Mucosa of stomach (tissue), 1 donor: ENCODE results near the gene DENND1A.

Experiments
- H3K27me3 ChIP-seq: one replicate; pipeline ENCODE4 v1.7.0; 2013; ENCODE audit warnings: mild to moderate bottlenecking, low read length; ENCODE audit not compliant: control insufficient read depth, insufficient read depth
- H3K36me3 ChIP-seq: one replicate; pipeline ENCODE4 v1.7.0; 2013; ENCODE audit warnings: low read length; ENCODE audit not compliant: control insufficient read depth, insufficient read depth
- H3K4me1 ChIP-seq: one replicate; pipeline ENCODE4 v1.7.0; 2013; ENCODE audit warnings: mild to moderate bottlenecking, low read length; ENCODE audit not compliant: control insufficient read depth, insufficient read depth
- H3K4me3 ChIP-seq: one replicate; pipeline ENCODE4 v1.7.0; 2013; ENCODE audit warnings: low read length
- H3K9ac ChIP-seq: one replicate; pipeline ENCODE4 v1.7.0; 2013; ENCODE audit warnings: mild to moderate bottlenecking, low read length, moderate library complexity
- H3K9me3 ChIP-seq: one replicate; pipeline ENCODE4 v1.7.0; 2013; ENCODE audit warnings: mild to moderate bottlenecking, low read length, moderate library complexity; ENCODE audit not compliant: control insufficient read depth
- donor health status: Pancreatic carcinoma.

The DENND1A gene

GRCh38 chr9:123597048-123597447 lies 332.9 kb downstream of the DENND1A start:
- no peaks in the 10 kb centered on the region for H3K9me3 ChIP-seq
- H3K9ac ChIP-seq, result no peak overlapping the region
- no peak overlapping the region for H3K4me3 ChIP-seq
- no peaks in the 10 kb centered on the region for H3K36me3 ChIP-seq
- no peaks in the 10 kb centered on the region for H3K4me1 ChIP-seq
- no peaks in the 10 kb centered on the region for H3K27me3 ChIP-seq

- Histone ChIP-seq H3K4me3 (no peak overlapping the region), H3K9me3 (no peaks in the 10 kb centered on the region), H3K4me1 (no peaks in the 10 kb centered on the region), H3K9ac (no peak overlapping the region), H3K36me3 (no peaks in the 10 kb centered on the region), H3K27me3 (no peaks in the 10 kb centered on the region)
These were observed 338.6 kb downstream of the DENND1A start for GRCh38 chr9:123591283-123591682.

GRCh38 chr9:123590499-123590898 lies 339.4 kb downstream of the DENND1A start:
- no peak overlapping the region for H3K9ac ChIP-seq
- no peak overlapping the region for H3K4me3 ChIP-seq
- H3K27me3 ChIP-seq, result no peaks in the 10 kb centered on the region
- H3K4me1 ChIP-seq, result no peaks in the 10 kb centered on the region
- no peaks in the 10 kb centered on the region for H3K9me3 ChIP-seq
- no peaks in the 10 kb centered on the region for H3K36me3 ChIP-seq

- no peak overlapping the region for H3K4me3 ChIP-seq
- H3K36me3 ChIP-seq, result no peaks in the 10 kb centered on the region
- H3K9me3 ChIP-seq, result no peaks in the 10 kb centered on the region
These were observed 340.3 kb downstream of the DENND1A start for GRCh38 chr9:123589361-123590239.

GRCh38 chr9:123586275-123586674 lies 343.7 kb downstream of the DENND1A start:
- Histone ChIP-seq H3K9ac (no peak overlapping the region), H3K4me1 (no peaks in the 10 kb centered on the region), H3K4me3 (no peak overlapping the region), H3K27me3 (no peaks in the 10 kb centered on the region), H3K9me3 (no peaks in the 10 kb centered on the region), H3K36me3 (no peaks in the 10 kb centered on the region)

More at GRCh38 chr9:123589361-123590239, 340.3 kb downstream of the DENND1A start:
- Histone ChIP-seq H3K4me1 (no peaks in the 10 kb centered on the region), H3K27me3 (no peaks in the 10 kb centered on the region), H3K9ac (no peak overlapping the region)

GRCh38 chr9:123584202-123585176 lies 345.4 kb downstream of the DENND1A start:
- H3K9me3 ChIP-seq, result no peaks in the 10 kb centered on the region
- no peaks in the 10 kb centered on the region for H3K36me3 ChIP-seq
- H3K9ac ChIP-seq, result no peak overlapping the region
- H3K27me3 ChIP-seq, result no peaks in the 10 kb centered on the region
- H3K4me1 ChIP-seq, result no peaks in the 10 kb centered on the region
- no peak overlapping the region for H3K4me3 ChIP-seq

GRCh38 chr9:123583646-123584045 lies 346.3 kb downstream of the DENND1A start:
- no peaks in the 10 kb centered on the region for H3K36me3 ChIP-seq

GRCh38 chr9:123571240-123571639 lies 358.7 kb downstream of the DENND1A start:
- Histone ChIP-seq H3K9ac (no peak overlapping the region), H3K36me3 (no peaks in the 10 kb centered on the region), H3K27me3 (no peaks in the 10 kb centered on the region), H3K4me1 (no peaks in the 10 kb centered on the region), H3K4me3 (no peak overlapping the region), H3K9me3 (no peaks in the 10 kb centered on the region)

More at GRCh38 chr9:123583646-123584045, 346.3 kb downstream of the DENND1A start:
- Histone ChIP-seq H3K27me3 (no peaks in the 10 kb centered on the region), H3K9me3 (no peaks in the 10 kb centered on the region), H3K4me1 (no peaks in the 10 kb centered on the region), H3K9ac (no peak overlapping the region), H3K4me3 (no peak overlapping the region)

GRCh38 chr9:123568691-123569688 lies 360.9 kb downstream of the DENND1A start:
- H3K9ac ChIP-seq, result no peak overlapping the region
- H3K36me3 ChIP-seq, result no peaks in the 10 kb centered on the region
- no peaks in the 10 kb centered on the region for H3K4me1 ChIP-seq
- no peaks in the 10 kb centered on the region for H3K9me3 ChIP-seq
- no peaks in the 10 kb centered on the region for H3K27me3 ChIP-seq
- no peak overlapping the region for H3K4me3 ChIP-seq

GRCh38 chr9:123567013-123567412 lies 362.9 kb downstream of the DENND1A start:
- H3K9me3 ChIP-seq, result no peaks in the 10 kb centered on the region
- H3K4me3 ChIP-seq, result no peak overlapping the region
- H3K4me1 ChIP-seq, result no peaks in the 10 kb centered on the region
- H3K9ac ChIP-seq, result no peak overlapping the region
- H3K36me3 ChIP-seq, result no peaks in the 10 kb centered on the region
- no peaks in the 10 kb centered on the region for H3K27me3 ChIP-seq

GRCh38 chr9:123564652-123565051 lies 365.3 kb downstream of the DENND1A start:
- Histone ChIP-seq H3K9me3 (no peaks in the 10 kb centered on the region), H3K4me1 (no peaks in the 10 kb centered on the region), H3K36me3 (no peaks in the 10 kb centered on the region), H3K27me3 (no peaks in the 10 kb centered on the region), H3K9ac (no peak overlapping the region), H3K4me3 (no peak overlapping the region)
